GM10248 (cell line): Measurements from ENCODE around the gene TMEM256.

Experiments
- CTCF ChIA-PET: fragments of 300-600 bp; sonication (Branson Sonifier 250); formaldehyde crosslinking; extraction: SDS; loops from one replicate; lab custom pipeline; 2021; ENCODE audit warnings: antibody characterized with exemption; lab: Yijun Ruan, JAX
- POLR2A ChIA-PET: fragments of 350-650 bp; sonication (Branson Sonifier 250); formaldehyde crosslinking; extraction: SDS; loops from one replicate; lab custom pipeline; 2020; ENCODE audit warnings: antibody characterized with exemption; lab: Yijun Ruan, JAX
- DNase-seq: peaks from one replicate; pipeline ENCODE4 v3.0.0; 2012; ENCODE audit errors: extremely low spot score
- TF ChIP-seq, protein P1 (sequence below): IDR thresholded peaks from 2 replicates; pipeline ENCODE4 v1.5.1; 2012; ENCODE audit warnings: mild to moderate bottlenecking, low read depth; ENCODE audit errors: extremely low read depth, missing control alignments, control extremely low read depth

TMEM256 gene

DNA sequence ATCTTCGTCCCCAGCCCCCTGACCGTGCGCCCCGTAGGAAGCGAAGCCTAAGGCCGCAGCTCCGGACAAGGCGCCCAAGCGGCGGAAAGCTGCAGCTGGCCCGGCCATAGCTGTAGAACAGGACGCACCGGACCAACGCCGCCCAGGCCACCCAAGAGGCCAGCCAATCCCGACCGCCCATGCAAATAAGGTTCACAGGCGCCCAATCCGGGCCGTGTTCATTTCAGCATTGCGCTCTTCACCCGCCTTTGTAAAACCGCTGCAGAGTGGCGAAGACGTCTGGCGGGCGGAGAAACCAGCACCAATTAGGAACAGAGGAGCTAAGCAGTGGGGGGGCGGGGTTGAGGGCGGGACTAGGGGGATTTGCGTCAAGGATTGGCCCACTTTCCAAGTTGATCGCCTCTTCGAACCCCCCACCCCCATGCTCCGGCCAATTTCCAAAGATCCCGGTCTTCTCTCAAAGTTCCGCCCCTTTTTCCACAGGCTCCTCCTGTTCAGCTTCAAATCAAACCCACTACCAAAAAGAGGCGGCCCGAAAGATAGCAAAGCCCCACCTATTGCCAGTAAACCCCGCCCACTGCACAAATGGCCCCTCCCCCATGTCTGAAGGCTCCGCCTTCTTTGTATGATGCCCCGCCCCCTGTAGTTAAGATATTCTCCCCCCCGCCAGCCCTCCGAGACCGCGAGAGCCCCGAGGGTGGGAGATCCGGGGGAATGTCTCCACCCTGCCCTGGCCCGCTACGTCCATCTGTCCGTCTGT lies at the start of gene TMEM256:
Gene TMEM256, minus strand, starts transcription at position 121 of the 760 bp plus-strand sequence. Its CDS starts 13 bp downstream, at position 108.
- peak; percentile 97 for DNase-seq
- ChIA-PET CTCF (interaction anchor here (0.8 to 2.1 kb wide), 7 partner anchors 10 to 208 kb away, joined by 3 to 10 read pairs (median 4); partner anchors contain the start of genes PLSCR3, SOX15 and TMEM95), POLR2A (interaction anchor here (0.6 to 2.3 kb wide), 15 partner anchors 10 to 482 kb away, joined by 3 to 10 read pairs (median 4); partner anchors contain the start of genes CD68, GPS2, MPDU1 and PLSCR3)
- TF ChIP-seq, protein P1, sequence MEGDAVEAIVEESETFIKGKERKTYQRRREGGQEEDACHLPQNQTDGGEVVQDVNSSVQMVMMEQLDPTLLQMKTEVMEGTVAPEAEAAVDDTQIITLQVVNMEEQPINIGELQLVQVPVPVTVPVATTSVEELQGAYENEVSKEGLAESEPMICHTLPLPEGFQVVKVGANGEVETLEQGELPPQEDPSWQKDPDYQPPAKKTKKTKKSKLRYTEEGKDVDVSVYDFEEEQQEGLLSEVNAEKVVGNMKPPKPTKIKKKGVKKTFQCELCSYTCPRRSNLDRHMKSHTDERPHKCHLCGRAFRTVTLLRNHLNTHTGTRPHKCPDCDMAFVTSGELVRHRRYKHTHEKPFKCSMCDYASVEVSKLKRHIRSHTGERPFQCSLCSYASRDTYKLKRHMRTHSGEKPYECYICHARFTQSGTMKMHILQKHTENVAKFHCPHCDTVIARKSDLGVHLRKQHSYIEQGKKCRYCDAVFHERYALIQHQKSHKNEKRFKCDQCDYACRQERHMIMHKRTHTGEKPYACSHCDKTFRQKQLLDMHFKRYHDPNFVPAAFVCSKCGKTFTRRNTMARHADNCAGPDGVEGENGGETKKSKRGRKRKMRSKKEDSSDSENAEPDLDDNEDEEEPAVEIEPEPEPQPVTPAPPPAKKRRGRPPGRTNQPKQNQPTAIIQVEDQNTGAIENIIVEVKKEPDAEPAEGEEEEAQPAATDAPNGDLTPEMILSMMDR = no peak

DNA sequence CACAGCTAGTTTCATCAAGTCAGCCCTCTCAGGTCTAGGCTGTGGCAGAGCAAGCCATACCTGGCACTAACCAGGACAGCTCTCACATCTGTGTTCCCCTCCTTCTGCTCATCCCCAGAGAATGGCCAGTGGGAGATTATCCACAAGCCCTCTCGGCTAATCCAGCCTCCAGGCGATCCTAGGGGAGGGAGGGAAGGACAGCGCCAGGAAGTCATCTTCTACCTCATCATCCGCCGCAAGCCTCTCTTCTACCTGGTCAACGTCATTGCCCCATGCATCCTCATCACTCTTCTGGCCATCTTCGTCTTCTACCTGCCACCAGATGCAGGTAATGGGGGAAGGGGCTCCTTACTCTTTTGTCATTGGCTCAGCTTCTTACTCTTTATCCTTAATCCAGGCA lies 44.6 kb upstream of the TMEM256 start:
- ChIA-PET CTCF (interaction anchor here (5.4 kb wide), 1 partner anchor 12 kb away, joined by 39 read pairs; the partner anchor contains the start of gene TMEM102), POLR2A (interaction anchor here (0.5 kb wide), 1 partner anchor 48 kb away, joined by 6 read pairs; no protein-coding TSS in a partner anchor)
- no peak for DNase-seq
- TF ChIP-seq, protein P1 = no peak

DNA sequence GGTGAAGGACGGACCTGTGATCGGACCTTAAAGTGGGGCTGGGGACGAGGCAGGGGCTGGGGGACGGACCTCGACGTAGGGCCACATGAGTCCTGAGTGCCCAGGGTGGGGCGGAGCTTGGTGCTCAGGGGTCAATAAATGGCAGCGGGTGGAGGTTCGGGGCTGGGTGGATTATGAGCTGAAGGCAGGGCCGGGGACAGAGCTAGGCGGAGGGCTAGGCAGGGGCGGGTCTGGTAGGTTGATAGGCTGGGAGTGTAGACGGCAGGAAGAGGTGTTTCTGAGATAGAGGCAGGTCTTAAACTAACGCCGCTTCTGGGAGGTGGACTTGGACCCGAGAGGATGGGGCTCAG lies 41.7 kb upstream of the TMEM256 start:
- TF ChIP-seq, protein P1 = no peak
- peak; percentile 49 for DNase-seq
- ChIA-PET CTCF (interaction anchor here (1.1 to 5.4 kb wide), 4 partner anchors 9 to 115 kb away, joined by 3 to 39 read pairs (median 6); partner anchors contain the start of genes SPEM2 and TMEM102), POLR2A (interaction anchor here (1.0 to 1.6 kb wide), 3 partner anchors 11 to 39 kb away, joined by 4 to 10 read pairs (median 8); partner anchors contain the start of gene POLR2A)

DNA sequence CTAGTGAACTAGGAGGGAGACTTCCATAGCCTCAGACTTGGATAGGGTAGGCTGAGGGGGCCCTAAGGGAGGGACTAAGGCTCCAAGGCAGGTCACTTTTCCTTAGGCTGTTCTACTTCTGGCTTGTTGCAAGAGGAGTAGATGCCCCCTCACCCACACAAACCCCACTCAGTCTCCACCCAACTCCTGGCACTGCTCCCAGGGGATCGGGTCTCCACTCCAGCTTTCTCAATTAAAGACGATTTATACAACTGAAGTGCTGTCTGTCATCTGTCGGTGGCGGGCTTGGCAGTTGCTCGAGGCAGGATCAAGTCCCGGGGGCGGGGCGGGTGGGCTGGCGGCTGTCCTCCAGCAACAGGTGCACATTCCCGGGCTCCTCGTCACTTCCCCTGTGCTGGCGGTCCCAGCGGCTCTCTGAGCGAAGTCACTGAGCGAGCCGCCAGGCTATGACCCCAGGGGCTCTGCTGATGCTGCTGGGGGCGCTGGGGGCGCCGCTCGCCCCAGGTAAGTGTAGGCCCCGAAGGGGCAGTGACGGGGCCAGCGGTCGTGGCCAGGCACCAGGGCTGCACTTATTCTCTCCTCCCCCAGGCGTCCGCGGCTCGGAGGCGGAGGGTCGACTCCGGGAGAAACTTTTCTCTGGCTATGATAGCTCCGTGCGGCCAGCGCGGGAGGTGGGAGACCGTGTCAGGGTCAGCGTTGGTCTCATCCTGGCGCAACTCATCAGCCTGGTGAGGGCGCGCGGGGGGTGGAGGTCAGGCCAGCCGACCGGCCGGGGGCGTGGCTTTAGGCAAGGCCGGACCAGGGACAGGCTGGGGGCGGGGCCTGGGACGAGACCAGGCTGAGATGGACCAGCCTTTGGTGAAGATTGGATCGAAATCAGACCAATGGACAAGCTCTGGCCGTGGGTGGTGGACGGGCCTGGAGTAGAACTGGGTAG lies 41.1 kb upstream of the TMEM256 start, which contains the start of gene CHRNB1:
Gene CHRNB1, plus strand, starts transcription at position 380 of the 937 bp plus-strand sequence. Its CDS starts 67 bp downstream, at position 447.
- TF ChIP-seq, protein P1 = no peak
- peak; percentile 71 for DNase-seq
- ChIA-PET CTCF (interaction anchor here (0.9 to 5.4 kb wide), 8 partner anchors 8 to 116 kb away, joined by 3 to 39 read pairs (median 4); partner anchors contain the start of genes SPEM2 and TMEM102), POLR2A (interaction anchor here (1.0 to 1.7 kb wide), 3 partner anchors 19 to 41 kb away, joined by 3 to 10 read pairs (median 7); partner anchors contain the start of genes POLR2A and TMEM256)

DNA sequence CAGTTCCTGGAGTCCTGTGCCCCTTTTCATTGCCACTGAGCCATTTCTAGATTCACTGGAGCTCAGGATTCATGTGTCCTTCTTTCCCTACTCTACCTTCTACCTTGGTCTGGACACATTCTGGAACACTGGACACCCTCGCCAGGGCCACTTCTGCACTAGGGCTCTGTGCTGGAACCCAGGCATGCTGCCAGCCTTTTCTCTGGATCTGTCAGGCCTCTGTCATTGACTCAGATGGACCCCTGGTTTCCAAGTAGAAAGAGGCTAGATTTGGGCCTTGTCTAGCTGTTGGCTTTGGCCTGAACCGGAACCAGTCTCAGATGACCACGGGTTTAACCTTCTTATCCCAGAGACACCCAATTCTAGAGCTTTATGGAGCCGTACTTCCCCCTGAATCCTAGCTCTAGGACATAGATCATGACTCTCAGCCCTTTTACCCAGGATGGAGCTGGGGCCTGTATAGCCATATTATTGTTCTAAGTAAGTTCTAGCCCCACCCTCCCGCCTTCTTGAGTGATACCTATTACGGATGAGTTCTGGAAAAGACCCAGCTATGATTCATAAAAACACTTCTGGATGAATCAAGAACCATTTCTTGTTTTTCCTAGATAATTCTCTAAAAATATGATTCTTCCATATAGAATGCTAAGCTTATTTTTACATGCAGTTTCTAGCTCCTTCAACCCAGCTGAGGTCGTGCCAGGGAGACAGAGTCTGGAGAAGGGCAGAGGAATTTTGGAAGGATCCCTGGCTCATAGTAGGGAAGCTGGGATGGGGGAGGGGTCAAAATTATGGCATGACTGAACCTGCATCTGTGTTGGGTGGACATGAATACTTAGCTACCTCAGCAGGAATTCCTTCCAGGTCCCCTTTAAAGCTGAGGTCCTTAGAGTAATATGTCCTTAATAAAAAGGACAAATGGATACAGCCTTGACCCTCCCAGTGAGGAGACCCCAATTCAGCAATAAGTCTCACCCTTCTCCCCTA lies 39.9 kb upstream of the TMEM256 start:
- DNase-seq = no peak
- CTCF ChIA-PET = interaction anchor here (0.8 to 5.4 kb wide), 9 partner anchors 8 to 117 kb away, joined by 3 to 39 read pairs (median 4); partner anchors contain the start of genes SENP3 and TMEM102
- TF ChIP-seq, protein P1 = no peak
- POLR2A ChIA-PET = interaction anchor here (1.2 to 1.7 kb wide), 2 partner anchors 40 to 41 kb away, joined by 3 to 6 read pairs; partner anchors contain the start of genes POLR2A and TMEM256
